GM18951 (cell line): ENCODE results near the gene BMAL1.

Source experiments
- POLR2A ChIP-seq: IDR thresholded peaks from 4 replicates; pipeline ENCODE4 v1.6.1; 2011; ENCODE audit warnings: mild to moderate bottlenecking; ENCODE audit not compliant: insufficient read length, insufficient read depth; ENCODE audit errors: extremely low read depth
- in situ Hi-C: fragments of 300-500 bp; cut with MboI; formaldehyde crosslinking; loops from one replicate; pipeline ENCODE4 v1.12.0; 2022; ENCODE audit warnings: low sequenced_read_pairs, mixed read lengths, inconsistent platforms; ENCODE audit not compliant: unreplicated experiment

BMAL1 gene

DNA sequence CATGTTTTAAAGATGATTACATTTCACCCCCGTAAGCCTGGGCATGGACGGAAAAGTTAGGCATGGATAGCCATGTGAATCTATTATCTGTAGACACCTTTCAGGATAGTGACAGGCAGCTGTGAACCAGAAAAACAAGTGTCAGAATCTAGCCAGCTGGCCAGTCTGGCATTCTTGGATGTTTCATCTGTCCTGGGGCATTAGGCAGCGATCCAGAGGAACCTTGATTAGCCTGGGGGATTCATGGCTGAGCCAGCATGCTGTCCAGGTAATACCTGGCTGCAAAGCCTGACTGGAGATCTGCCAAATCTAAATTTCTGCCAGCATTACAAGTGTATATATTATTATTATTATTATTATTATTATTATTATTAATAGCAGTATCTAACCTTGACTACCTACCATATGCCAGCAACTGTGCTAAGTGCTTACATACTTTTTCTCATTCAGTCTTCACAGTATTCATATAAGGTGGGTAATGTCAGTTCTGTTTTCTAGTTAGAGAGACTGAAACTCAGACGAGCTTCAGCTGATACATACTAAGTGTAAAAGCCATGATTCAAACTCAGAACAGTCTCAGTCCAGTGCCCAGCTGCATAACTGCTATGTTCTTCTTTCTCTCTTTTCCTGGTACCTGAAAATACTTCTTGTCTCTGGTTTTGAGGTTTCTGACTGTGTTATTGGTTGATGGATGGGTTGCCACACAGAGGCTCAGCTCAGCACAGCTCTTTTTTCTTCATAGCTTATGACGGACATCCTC lies 12.8 kb downstream of the BMAL1 start:
- TF ChIP-seq POLR2A = no peak
- in situ Hi-C loops = no loop called here

DNA sequence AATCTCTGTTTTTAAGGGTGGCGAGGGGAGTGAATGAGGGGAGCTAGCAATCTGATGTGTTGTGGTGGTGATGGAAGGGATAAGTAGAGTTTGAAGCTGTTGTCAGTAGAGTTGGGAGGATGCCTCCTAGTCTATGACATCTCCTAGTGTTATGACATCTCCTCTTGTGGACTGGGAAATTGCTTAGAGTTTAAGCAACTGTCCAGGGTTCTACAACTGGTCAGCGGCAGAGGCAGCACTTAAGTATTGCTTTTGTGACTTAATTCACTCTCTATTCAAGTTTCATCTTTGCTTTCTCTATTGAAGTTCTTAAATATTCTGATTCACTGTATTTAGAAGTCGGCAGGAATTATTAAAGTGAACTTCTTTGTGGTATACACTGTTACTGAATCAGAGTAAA lies 13.8 kb downstream of the BMAL1 start:
- TF ChIP-seq POLR2A = no peak
- in situ Hi-C loops = no loop called here

DNA sequence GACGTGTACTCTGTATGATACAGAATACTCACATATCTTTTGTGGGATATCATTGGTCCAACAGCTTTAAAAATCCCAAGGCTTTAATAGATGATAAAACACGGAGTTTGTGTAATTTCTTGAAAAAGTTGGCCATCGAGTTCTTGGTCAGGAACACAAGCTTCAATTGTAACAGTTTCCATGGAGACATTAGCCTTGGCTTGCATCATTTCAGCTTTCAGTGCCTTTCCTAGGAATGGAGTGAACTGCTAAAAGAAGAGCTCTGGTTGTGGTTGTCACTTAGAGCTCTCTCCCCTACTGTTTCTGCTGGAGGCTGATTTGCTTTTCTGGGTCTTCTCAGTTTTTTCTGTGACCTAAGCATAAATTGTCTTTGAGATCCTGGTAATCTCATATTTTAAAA lies 14.2 kb downstream of the BMAL1 start:
- TF ChIP-seq POLR2A = no peak
- in situ Hi-C loops = no loop called here

DNA sequence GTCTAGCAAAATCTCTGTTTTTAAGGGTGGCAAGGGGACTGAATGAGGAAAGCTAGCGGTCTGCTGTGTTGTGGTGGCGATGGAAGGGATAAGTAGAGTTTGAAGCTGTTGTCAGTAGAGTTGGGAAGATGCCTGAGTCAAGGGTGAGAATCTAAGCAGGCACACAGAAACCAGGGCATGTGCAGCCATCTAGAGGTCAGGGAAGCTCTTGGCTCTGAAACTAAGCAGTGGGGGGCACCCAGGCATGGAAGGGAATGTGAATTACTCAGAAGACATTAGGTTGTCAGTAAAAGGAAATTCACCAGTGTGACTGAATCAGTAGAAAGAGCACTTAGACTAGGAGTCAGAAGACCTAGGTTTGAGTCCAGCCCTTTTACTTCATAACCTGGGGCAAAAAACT lies 15.4 kb downstream of the BMAL1 start:
- in situ Hi-C loops = no loop called here

DNA sequence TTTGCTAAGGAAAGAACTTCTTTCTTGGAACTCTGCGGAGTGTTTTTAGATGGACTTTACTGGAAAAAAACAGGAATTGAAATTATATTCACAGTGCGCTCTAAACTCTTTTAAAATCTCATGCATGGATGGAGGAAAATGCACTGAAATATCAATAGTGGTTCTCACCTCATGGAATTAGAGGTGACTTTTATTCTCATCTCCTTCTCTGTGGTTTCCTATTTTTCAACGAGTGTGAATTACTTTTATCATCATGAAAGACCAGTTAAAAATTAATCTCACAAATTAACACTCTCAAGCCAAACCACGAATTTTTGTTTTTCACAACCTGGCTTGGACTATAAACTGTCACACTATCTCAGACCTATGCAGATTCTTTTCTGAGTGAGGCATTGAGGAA lies 16.6 kb downstream of the BMAL1 start:
- TF ChIP-seq POLR2A = no peak
- in situ Hi-C loops = no loop called here

More for the DNA sequence above, 15.4 kb downstream of the BMAL1 start:
- no peak for TF ChIP-seq POLR2A

DNA sequence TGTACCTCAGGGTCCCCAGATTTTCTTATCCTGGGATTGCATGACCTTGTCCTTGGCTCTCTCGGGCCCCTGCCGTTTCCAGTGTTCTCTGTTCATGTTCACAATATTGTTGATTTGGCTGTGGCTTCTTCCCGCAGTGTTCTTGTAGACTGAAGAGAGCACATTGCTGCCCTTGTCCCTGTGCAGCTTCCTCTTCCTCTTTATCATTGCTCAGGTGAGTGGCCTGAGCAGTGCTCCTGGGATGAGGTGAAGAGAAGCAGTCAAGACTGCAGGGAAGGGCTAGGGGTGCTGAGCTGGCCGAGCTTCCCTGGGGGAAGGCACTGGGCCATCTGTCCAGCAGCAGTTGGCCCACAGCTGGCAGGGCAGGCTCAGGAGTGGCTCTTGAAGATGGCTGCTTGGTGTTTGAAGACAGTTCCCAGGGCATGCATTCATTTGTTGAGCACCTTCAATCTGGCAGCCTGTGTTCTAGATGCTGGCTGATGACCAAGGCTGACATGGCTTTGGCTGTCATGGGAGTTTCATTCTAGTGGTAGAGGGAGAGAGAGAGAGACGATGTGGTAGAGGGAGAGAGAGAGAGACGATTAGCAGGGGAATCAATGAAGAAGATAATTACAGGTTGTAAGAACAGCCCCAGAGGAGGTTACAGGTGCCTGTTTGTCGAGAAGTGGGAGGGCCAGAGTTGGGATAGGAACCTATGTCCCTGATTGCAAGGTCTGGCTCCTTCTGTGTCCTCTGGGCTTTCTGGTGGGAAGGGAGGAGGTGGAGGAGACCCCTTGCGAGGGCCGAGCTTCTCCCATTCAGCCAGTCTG lies 17.4 kb downstream of the BMAL1 start:
- in situ Hi-C loops = no loop called here
- TF ChIP-seq POLR2A = no peak

DNA sequence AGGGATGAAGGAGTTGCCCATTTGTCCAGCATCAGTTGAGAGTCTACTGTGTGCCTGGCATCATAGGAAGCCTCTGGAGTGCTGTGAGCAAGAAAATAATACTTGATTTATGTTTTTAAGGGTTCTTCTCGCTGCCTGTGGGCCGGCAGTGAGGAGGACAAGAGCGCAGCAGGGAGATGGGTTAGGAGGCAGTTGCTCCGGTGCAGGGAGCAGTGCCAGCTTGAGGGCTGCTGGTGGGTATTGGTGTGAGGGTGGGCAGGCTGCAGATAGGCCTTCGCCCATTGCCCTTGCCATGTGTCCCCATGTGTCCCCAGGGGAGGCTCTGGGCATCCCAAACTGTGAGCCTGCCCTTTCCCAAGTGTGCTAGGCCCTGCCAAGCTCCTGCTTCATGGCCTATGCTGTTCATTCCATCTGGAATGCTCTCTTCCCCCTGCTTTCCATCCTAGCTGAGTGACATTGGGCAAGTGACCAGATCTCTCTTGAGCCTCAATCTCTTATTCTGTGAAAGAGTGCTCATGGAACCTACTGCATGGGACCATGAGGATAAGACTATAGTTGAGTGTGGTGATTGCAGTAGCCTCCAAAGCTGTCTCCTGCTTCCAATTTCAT lies 19.8 kb downstream of the BMAL1 start:
- in situ Hi-C loops = no loop called here
- no peak for TF ChIP-seq POLR2A

DNA sequence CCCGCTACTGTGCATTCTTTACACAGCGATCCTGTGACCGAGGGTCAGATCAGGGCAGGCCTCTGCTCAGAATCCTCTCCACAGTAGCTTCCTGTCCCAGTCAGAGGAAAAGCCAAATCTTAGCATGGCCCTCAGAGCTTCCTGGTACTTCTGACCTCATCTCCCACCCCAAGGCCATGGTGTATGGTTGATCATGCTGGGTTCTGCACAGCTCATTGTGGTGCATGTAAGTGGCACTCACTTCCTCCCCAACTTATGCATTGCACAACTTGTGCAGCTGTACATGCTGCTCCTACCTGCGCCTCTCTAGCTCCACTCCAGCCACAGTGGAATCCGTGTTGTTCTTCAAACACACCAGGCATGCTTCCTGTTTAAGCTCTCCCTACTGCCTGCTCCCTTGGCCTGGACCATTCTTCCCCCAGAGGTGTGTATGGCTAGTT lies 20.3 kb downstream of the BMAL1 start:
- in situ Hi-C loops = no loop called here
- TF ChIP-seq POLR2A = no peak

DNA sequence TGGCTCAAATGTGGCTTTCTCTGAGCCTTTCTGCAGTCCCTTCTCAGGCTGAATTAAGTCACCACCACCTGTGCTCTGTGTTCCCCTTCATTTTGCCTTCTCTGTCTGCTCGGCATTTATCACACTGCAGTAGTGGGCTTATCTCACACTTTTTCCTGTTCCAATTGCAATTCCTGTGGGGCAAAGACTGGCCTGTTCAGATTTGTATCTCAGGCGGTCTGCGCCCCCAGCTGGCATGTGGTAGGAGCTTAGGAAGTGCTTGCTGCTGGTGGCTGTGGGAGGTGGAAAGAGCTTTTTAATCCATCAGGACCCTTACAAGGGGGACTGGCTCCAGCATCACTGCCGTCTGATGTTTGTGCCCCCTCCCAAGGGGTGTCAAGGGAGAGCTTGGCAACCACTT lies 21.2 kb downstream of the BMAL1 start:
- no peak for TF ChIP-seq POLR2A
- in situ Hi-C loops = no loop called here

DNA sequence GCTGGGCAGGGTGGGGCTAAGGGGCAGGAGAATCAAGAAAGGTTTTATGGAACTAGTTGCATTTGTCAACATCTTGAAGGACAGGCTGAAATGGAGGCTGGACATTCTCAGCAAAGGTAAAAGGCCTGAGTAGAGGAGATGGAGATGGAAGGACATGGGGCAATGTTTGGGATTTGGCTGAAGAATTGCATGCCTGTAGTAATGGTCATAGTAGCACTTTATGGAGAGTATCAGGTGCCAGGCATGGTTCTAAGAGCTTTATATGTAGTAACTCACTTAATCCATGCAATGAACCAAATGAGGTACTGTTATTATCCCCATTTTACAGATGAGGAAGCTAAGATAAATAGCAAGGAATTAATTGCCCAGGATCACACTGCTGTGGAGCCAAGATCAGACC lies 23.9 kb downstream of the BMAL1 start:
- no peak for TF ChIP-seq POLR2A
- in situ Hi-C loops = no loop called here

DNA sequence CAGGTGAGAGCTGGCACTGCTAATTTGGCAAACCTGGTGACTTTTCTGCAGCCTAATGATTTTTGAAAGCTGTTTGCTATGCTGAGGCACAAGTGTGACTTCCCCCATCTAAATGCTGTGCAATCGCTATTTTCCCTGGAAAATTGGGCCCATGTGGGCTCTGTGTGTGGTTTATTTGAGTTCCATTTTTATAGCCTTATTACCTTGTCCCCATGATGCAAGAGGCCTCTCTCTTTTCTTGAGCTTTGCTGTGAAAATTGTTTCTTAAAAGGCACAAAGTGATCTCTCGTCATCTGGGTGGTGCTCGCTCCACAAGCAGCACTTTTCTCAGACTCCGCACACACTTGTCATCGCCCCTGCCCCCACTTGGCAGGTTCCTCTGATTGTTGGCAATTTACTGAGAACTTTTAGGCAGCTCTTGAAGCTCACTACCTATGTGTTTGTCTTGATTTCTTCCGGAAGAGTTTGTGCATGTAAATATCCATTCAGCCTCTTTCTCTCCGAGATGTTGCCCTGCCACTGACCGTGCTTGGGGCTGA lies 24.9 kb downstream of the BMAL1 start:
- in situ Hi-C loops = no loop called here
- no peak for TF ChIP-seq POLR2A

DNA sequence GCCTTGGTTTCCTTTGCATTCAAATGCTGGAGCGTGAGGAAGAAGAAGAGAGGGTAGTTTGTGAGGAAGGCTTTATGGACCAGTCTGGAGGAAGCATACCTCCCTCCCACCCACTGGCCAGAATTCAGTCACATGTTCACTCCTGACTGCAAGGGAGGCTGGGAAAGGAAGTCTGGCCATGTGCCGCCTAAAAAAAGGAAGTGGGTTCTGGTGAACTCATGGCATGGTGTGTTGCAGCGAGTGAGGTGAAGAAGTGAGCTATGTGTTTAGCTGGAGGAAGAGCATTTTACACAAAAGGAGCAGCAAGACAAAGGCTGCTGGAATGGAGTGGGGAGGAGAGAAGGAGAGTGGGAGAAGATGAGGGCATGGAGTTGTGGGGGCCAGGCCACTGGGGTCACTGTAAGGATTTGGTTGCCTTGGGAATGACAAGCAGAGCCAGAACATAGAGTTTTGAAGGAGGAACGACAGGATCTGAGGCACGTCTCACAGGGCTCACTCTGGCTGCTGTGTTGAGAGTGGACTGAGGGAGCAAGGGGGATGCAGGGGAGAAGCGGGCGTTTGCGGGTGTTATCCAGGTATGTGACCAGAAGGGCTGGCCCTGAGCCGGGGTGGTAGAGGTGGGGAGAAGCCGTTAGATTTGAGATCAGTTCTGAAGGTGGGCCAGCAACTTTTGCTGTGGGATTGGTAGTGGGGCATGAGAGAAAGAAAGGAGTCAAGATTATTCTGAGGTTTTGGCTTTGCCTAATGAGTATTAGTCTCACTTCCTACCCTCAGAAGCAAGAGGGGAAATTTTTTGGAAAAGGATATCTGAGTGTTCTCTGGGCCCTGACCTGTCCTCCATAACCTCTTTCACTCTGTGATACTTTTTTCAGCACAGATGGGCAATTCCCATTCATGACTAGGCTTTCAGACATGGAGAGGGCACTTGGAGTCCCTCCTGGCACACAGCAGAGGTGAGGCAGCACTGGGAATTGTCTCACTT lies 26.4 kb downstream of the BMAL1 start:
- in situ Hi-C loops = no loop called here

More for the DNA sequence above, 26.4 kb downstream of the BMAL1 start:
- no peak for TF ChIP-seq POLR2A
